SJCRH30 (cell line): ENCODE measurements around the gene KLHL1. TPM values are rescaled to one million over a fixed set of nuclear protein-coding genes. Genes with fewer than 3 reads are reported as not detected.

Experiments
- DNase-seq, 2 experiments: peaks; one replicate each; pipeline ENCODE4 v3.0.0-alpha.2; 2015 to 2020
- H3K27ac ChIP-seq: fragments of 250-450 bp; sonication (Bioruptor Pico); 2 replicates; pipeline ENCODE4 v1.5.1; 2020; ENCODE audit warnings: mild to moderate bottlenecking, moderate library complexity
- H3K27me3 ChIP-seq: fragments of 250-450 bp; sonication (Bioruptor Pico); 2 replicates; pipeline ENCODE4 v1.5.1; 2020; ENCODE audit warnings: mild to moderate bottlenecking, moderate library complexity
- H3K36me3 ChIP-seq: fragments of 250-450 bp; sonication (Bioruptor Pico); 2 replicates; pipeline ENCODE4 v1.5.1; 2020; ENCODE audit warnings: mild to moderate bottlenecking, moderate library complexity
- H3K4me1 ChIP-seq: fragments of 250-450 bp; sonication (Bioruptor Pico); 2 replicates; pipeline ENCODE4 v1.5.1; 2020; ENCODE audit warnings: mild to moderate bottlenecking, moderate library complexity
- H3K4me3 ChIP-seq: fragments of 250-450 bp; sonication (Bioruptor Pico); 2 replicates; pipeline ENCODE4 v1.5.1; 2020; ENCODE audit warnings: mild to moderate bottlenecking, moderate library complexity
- H3K9me3 ChIP-seq: fragments of 250-450 bp; sonication (Bioruptor Pico); replicated peaks from 2 replicates; pipeline ENCODE4 v1.5.1; 2020; ENCODE audit warnings: mild to moderate bottlenecking, moderate library complexity
- total RNA-seq: library from RNA; depleted of rRNA; stranded (reverse); fragments of >200 nt; shearing (Covaris generic); gene quantifications from 2 replicates; pipeline ENCODE4 v1.2.3, GENCODE V29; 2014

KLHL1 gene
- total RNA-seq, 1 experiment from 2014 or later: not detected

- H3K27ac ChIP-seq: no peak overlapping the region
- no peaks in the 10 kb centered on the region for H3K4me1 ChIP-seq
- no peaks in the 10 kb centered on the region for H3K27me3 ChIP-seq
- DNase-seq: no peak
- H3K36me3 ChIP-seq: no peaks in the 10 kb centered on the region
- H3K4me3 ChIP-seq: no peak overlapping the region
- H3K9me3 ChIP-seq: no peaks in the 10 kb centered on the region
Measured at GRCh38 chr13:69872321-69873047, 235.8 kb downstream of the KLHL1 start.

- H3K36me3 ChIP-seq: no peaks in the 10 kb centered on the region
- H3K9me3 ChIP-seq: no peaks in the 10 kb centered on the region
- H3K4me3 ChIP-seq: no peak overlapping the region
- no peak overlapping the region for H3K27ac ChIP-seq
- H3K27me3 ChIP-seq: no peaks in the 10 kb centered on the region
- no peaks in the 10 kb centered on the region for H3K4me1 ChIP-seq
- no peak for DNase-seq
Measured at GRCh38 chr13:69866555-69866954, 241.7 kb downstream of the KLHL1 start.

GRCh38 chr13:69857183-69857821 is 250.9 kb downstream of the KLHL1 start:
- H3K27ac ChIP-seq: no peak overlapping the region
- no peaks in the 10 kb centered on the region for H3K9me3 ChIP-seq
- peak in 1 of 2 experiments; percentile 73 for DNase-seq
- H3K27me3 ChIP-seq: no peaks in the 10 kb centered on the region
- no peak overlapping the region for H3K4me3 ChIP-seq
- no peaks in the 10 kb centered on the region for H3K36me3 ChIP-seq
- H3K4me1 ChIP-seq: no peaks in the 10 kb centered on the region

DNA sequence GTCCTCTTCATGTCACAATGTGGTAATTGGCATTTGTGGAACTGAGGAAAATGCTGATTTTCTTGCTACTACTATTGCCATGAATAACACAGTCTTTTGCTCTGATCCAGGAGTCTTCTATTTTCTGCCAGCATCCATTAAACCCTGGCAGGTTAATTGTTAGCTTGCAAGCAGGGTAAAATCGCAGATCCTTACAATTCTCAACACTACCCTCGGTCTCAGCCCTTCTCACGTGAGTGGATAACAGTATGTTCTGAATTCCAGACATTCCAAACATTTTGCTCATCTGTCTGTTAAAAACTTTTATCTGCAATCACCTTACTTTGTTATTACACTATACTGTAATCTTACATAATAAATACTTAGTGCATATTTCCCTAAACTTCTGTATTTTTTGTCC is 251.9 kb downstream of the KLHL1 start:
- no peaks in the 10 kb centered on the region for H3K9me3 ChIP-seq
- H3K27ac ChIP-seq: no peak overlapping the region
- no peak for DNase-seq
- H3K27me3 ChIP-seq: no peaks in the 10 kb centered on the region
- no peak overlapping the region for H3K4me3 ChIP-seq
- no peaks in the 10 kb centered on the region for H3K36me3 ChIP-seq
- no peaks in the 10 kb centered on the region for H3K4me1 ChIP-seq

DNA sequence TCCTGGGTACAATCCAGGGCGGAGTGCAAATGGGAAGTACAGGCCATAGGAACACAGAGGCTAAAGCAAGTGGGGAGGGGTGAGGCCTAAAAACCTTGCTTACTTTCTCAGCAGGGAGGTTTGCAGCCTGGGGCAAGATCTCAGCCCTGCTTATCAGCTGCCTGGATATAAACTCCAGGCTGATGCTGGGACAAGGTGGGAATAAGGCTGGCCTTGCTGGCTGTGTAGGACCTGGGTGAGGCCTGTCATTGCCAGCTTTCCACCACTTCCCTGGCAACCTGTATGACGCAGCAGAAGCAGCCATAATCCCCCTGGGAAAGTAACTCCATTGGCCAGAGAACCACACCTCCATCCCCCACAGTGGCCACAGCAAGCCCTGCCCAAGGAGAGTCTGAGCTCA is 279.7 kb downstream of the KLHL1 start:
- Histone ChIP-seq H3K27ac (no peak overlapping the region), H3K27me3 (no peaks in the 10 kb centered on the region)

DNA sequence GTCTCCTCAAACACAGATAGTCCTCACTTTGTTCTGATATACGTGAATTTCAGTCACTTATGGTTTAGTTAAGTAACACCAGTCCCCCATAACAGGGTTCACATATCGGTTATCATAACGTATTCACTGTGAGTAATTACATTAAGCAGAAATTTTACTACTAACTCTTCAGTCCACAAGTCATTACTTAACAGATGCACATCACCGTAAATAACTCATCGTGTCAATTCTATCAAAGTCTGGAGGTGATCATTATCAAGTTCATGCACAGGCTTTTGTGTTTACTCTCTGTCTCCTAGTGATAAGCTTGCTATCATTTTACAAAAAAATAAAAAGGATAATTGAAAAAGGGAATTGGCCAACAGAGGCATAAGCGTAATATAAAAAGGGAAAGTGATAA is 288.1 kb downstream of the KLHL1 start:
- H3K4me1 ChIP-seq: no peaks in the 10 kb centered on the region
- DNase-seq: no peak
- no peak overlapping the region for H3K27ac ChIP-seq
- no peaks in the 10 kb centered on the region for H3K27me3 ChIP-seq
- no peaks in the 10 kb centered on the region for H3K36me3 ChIP-seq
- H3K9me3 ChIP-seq: no peaks in the 10 kb centered on the region
- no peak overlapping the region for H3K4me3 ChIP-seq

More for the DNA sequence above, 279.7 kb downstream of the KLHL1 start:
- Histone ChIP-seq H3K4me1 (no peaks in the 10 kb centered on the region), H3K36me3 (no peaks in the 10 kb centered on the region), H3K9me3 (no peaks in the 10 kb centered on the region), H3K4me3 (no peak overlapping the region)
- no peak for DNase-seq

DNA sequence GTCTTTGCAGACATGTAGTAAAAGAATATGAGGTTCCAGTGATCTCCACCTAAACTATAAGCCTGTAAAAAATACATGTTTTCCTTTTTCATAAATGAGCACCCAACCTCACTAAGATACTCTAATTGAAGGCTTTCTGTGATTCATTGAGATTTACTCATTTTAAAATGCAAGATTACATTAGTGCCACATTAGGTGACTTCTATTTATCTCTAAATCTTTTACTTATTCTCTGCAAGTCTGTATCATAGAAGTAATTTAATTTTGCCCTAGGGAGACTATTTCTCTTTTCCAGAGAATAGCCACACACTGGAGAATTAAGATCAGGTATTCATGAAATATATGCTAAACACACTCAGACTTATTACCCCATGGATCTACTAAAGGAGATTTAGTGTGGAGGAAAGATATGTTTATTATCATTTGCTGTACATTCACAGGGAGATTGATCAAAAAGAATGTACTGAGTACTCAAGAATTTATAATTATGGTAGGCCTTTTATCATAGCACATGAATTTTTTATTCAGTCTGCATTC is 290.9 kb downstream of the KLHL1 start:
- Histone ChIP-seq H3K27me3 (no peaks in the 10 kb centered on the region), H3K9me3 (no peaks in the 10 kb centered on the region), H3K4me3 (no peak overlapping the region), H3K27ac (no peak overlapping the region), H3K36me3 (no peaks in the 10 kb centered on the region), H3K4me1 (no peaks in the 10 kb centered on the region)
- DNase-seq: no peak

DNA sequence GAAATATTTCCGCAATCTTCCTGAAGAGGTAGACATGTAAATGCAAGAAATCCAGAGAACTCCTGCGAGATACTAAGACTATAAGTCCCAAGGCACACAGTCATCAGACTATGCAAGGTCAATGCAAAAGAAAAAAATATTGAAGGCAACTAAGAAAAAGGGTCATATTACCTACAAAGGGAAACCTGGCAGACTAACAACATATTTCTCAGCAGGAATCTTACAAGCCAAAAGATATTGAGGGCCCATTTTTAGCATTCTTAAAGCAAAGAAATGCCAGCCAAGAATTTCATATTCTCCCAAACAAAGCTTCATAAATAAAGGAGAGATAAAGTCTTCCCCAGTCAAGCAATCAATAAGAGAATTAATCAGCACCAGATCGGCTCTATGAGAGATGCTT is 299.1 kb downstream of the KLHL1 start:
- no peak for DNase-seq
- H3K4me3 ChIP-seq: no peak overlapping the region
- no peaks in the 10 kb centered on the region for H3K9me3 ChIP-seq
- no peak overlapping the region for H3K27ac ChIP-seq
- no peaks in the 10 kb centered on the region for H3K27me3 ChIP-seq
- no peaks in the 10 kb centered on the region for H3K36me3 ChIP-seq
- no peaks in the 10 kb centered on the region for H3K4me1 ChIP-seq

GRCh38 chr13:69796256-69796655 is 312.0 kb downstream of the KLHL1 start:
- Histone ChIP-seq H3K9me3 (no peaks in the 10 kb centered on the region), H3K36me3 (no peaks in the 10 kb centered on the region), H3K27me3 (no peaks in the 10 kb centered on the region), H3K4me3 (no peak overlapping the region), H3K27ac (no peak overlapping the region), H3K4me1 (peaks cover 7% of the 10 kb centered on the region; the same call in 1 of the 2 replicates)
- peak; percentile 52 to 73 for DNase-seq

DNA sequence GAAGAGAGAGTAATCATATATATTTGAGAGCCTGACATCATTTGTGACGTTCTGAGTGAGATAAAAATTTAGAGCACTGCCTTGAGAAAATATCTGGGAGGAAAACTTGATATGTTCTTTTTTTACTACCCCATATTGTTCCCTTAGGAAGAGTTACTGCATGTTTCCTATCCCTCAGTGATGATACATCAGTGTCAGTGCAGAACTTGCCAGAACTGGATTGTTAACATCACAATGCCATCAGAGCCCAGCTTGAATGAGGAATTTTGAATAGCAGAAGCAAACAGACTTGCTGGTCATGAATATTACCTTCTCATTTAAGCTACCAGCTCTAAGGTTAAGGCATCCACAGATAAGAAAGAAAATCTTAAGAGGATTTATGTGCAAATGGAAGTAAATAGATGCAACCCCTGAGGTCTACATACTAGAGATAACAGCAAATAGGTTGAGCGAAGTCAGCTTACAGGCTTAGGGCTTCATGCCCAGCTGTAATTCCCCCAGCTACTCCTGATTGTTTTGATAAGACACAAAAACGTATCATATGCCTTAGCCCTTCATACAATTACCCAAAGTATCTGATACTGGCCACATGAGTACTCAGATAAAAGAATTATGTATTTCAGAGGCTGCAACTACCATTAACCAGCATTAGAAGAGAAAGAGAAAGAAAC is 314.3 kb downstream of the KLHL1 start:
- no peaks in the 10 kb centered on the region for H3K36me3 ChIP-seq
- no peaks in the 10 kb centered on the region for H3K9me3 ChIP-seq
- H3K27me3 ChIP-seq: no peaks in the 10 kb centered on the region
- H3K4me3 ChIP-seq: no peak overlapping the region
- H3K4me1 ChIP-seq: peaks cover 7% of the 10 kb centered on the region; the same call in 1 of the 2 replicates
- DNase-seq: no peak
- H3K27ac ChIP-seq: no peak overlapping the region

DNA sequence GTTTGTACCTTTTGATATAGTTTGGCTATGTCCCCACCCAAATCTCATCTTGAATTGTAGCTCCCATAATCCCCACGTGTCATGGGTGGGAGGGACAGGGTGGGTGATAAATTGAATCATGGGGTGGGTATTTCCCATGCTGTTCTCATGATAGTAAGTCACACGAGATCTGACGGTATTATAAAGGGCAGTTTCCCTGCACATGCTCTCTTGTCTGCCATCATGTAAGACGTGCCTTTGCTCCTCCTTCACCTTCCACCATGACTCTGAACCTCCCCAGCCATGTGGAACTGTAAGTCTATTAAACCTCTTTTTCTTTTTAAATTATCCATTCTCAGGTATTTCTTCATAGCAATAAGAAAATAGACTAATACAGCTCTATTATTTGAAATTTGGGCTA is 331.3 kb downstream of the KLHL1 start:
- H3K27ac ChIP-seq: no peak overlapping the region
- DNase-seq: no peak
- H3K36me3 ChIP-seq: no peaks in the 10 kb centered on the region
- H3K9me3 ChIP-seq: no peaks in the 10 kb centered on the region
- no peaks in the 10 kb centered on the region for H3K4me1 ChIP-seq
- H3K4me3 ChIP-seq: no peak overlapping the region
- H3K27me3 ChIP-seq: no peaks in the 10 kb centered on the region

GRCh38 chr13:69769608-69770007 is 338.6 kb downstream of the KLHL1 start:
- H3K27me3 ChIP-seq: no peaks in the 10 kb centered on the region

GRCh38 chr13:69761581-69761980 is 346.7 kb downstream of the KLHL1 start:
- Histone ChIP-seq H3K9me3 (no peaks in the 10 kb centered on the region), H3K4me3 (no peak overlapping the region), H3K36me3 (no peaks in the 10 kb centered on the region), H3K27me3 (no peaks in the 10 kb centered on the region), H3K4me1 (no peaks in the 10 kb centered on the region), H3K27ac (no peak overlapping the region)
- no peak for DNase-seq

More at GRCh38 chr13:69769608-69770007, 338.6 kb downstream of the KLHL1 start:
- no peak for DNase-seq
- H3K9me3 ChIP-seq: no peaks in the 10 kb centered on the region
- no peaks in the 10 kb centered on the region for H3K4me1 ChIP-seq
- no peak overlapping the region for H3K27ac ChIP-seq
- no peak overlapping the region for H3K4me3 ChIP-seq
- H3K36me3 ChIP-seq: no peaks in the 10 kb centered on the region

GRCh38 chr13:69755101-69755500 is 353.2 kb downstream of the KLHL1 start:
- DNase-seq: no peak
- H3K4me3 ChIP-seq: no peak overlapping the region
- H3K9me3 ChIP-seq: no peaks in the 10 kb centered on the region

GRCh38 chr13:69751259-69751658 is 357.0 kb downstream of the KLHL1 start:
- no peaks in the 10 kb centered on the region for H3K36me3 ChIP-seq
- no peak overlapping the region for H3K27ac ChIP-seq
- no peak overlapping the region for H3K4me3 ChIP-seq
- DNase-seq: no peak
- no peaks in the 10 kb centered on the region for H3K9me3 ChIP-seq
- no peaks in the 10 kb centered on the region for H3K4me1 ChIP-seq
- no peaks in the 10 kb centered on the region for H3K27me3 ChIP-seq

More at GRCh38 chr13:69755101-69755500, 353.2 kb downstream of the KLHL1 start:
- no peaks in the 10 kb centered on the region for H3K36me3 ChIP-seq
- no peaks in the 10 kb centered on the region for H3K27me3 ChIP-seq
- H3K4me1 ChIP-seq: no peaks in the 10 kb centered on the region
- H3K27ac ChIP-seq: no peak overlapping the region
